ENCODE measurements around the gene ITSN2. TPM values are rescaled to one million over a fixed set of nuclear protein-coding genes. Genes with fewer than 3 reads are reported as not detected.
"Not testable (repeated sequence)": the region's sequence is repeated elsewhere in the genome, so short reads cannot be mapped to it uniquely, and the experiment has no call there.

The ITSN2 gene
- polyA plus RNA-seq, 1 experiment, result 16.3 TPM

GRCh38 chr2:24343225-24343882 is 17.0 kb downstream of the ITSN2 start:
- no peak overlapping the region for H3K4me3 ChIP-seq (ENCODE audit: low read depth, low read length)
- CTCF ChIA-PET, result no interaction called here
- no peaks in the 10 kb centered on the region for H3K36me3 ChIP-seq (ENCODE audit: control insufficient read depth, insufficient read depth, low read length)
- TF ChIP-seq CTCF (IDR thresholded peaks at IDR 0.05; ENCODE audit: insufficient read depth, low read depth, low read length), result no peak
- no peak for DNase-seq (ENCODE audit: low read depth)
- POLR2A ChIA-PET, result no interaction called here
- H3K27me3 ChIP-seq (ENCODE audit: control insufficient read depth, insufficient read depth, low read length), result no peaks in the 10 kb centered on the region

DNA sequence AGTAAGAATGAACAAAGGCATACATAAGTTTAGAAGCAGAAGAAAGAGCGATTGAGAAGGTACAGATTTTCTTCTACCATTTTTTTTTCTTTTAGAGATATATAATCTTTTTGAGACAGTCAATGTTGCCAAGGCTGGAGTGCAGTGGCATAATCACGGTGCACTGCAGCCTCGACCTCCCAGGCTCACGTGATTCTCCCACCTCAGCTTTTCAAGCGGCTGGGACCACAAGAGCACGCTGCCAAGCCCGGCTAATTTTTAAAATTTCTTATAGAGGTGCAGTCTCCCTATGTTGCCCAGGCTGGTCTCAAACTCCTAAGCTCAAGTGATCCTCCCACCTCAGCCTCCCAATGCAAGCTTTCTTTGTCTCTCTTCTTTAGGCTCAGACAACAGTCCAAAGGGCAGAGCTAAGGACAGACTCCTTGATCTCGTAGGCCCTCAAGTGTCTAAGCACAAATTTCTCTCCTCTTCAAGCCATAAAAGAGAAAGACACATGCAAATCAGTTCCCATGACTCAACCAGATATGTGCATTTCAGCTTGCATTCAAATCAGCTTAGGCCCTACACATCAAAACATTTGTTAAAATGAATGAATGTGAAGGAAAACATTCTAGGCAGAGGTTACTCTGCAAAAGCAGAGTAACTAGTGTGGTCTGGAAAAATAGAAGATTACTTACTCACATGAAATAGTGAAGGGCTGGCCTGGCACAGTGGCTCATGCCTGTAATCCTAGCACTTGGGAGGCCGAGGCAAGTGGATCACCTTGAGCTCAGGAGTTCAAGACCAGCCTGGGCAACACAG is 18.0 kb downstream of the ITSN2 start:
- no peak for DNase-seq (ENCODE audit: low read depth)
- no peak overlapping the region for H3K4me3 ChIP-seq (ENCODE audit: low read depth, low read length)
- TF ChIP-seq CTCF (IDR thresholded peaks at IDR 0.05; ENCODE audit: insufficient read depth, low read depth, low read length), result no peak
- POLR2A ChIA-PET, result no interaction called here
- no peaks in the 10 kb centered on the region for H3K27me3 ChIP-seq (ENCODE audit: control insufficient read depth, insufficient read depth, low read length)
- CTCF ChIA-PET, result no interaction called here
- no peaks in the 10 kb centered on the region for H3K36me3 ChIP-seq (ENCODE audit: control insufficient read depth, insufficient read depth, low read length)

DNA sequence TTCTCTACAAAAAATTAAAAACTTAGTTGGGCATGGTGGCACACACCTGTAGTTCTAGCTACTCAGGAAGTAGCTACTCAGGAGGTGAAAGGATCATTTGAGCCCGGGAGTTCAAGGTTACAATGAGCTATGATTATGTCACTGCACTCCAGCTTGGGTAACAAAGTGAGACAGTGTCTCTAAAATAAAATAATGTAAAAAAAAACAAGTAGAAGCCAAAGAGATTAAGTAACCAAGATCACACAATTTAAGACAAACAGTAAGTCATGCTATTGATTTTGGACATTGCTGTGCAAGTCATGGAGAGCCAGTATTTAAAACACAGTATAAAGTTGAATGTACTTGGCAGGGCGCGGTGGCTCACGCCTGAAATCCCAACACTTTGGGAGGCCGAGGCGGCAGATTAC is 20.5 kb downstream of the ITSN2 start:
- ChIA-PET CTCF (interaction anchor here (1.0 kb wide), 1 partner anchor 24 kb away, joined by 3 read pairs; no protein-coding TSS in a partner anchor), POLR2A (no interaction called here)
- Histone ChIP-seq H3K4me3 (ENCODE audit: low read depth, low read length) (no peak overlapping the region), H3K27me3 (ENCODE audit: control insufficient read depth, insufficient read depth, low read length) (no peaks in the 10 kb centered on the region), H3K36me3 (ENCODE audit: control insufficient read depth, insufficient read depth, low read length) (no peaks in the 10 kb centered on the region)
- TF ChIP-seq CTCF (IDR thresholded peaks at IDR 0.05; ENCODE audit: insufficient read depth, low read depth, low read length), result no peak
- no peak for DNase-seq (ENCODE audit: low read depth)

DNA sequence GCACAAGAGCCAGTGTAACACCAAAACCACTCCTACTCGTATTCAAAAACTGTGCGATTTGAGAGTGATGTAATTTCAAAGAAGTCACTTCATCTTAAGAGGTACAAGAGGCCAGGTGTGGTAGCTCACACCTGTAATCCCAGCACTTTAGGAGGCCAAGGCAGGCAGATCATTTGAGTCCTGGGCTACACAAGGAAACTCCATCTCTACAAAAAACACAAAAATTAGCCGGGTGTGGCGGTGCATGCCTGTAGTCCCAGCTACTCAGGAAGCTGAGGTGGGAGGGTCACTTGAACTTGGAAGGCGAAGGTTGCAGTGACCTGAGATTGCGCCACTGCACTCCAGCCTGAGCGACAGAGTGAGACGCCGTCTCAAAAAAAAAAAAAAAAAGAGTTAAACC is 21.2 kb downstream of the ITSN2 start:
- H3K4me3 ChIP-seq (ENCODE audit: low read depth, low read length); POLR2A ChIA-PET; DNase-seq (ENCODE audit: low read depth); H3K27me3 ChIP-seq (ENCODE audit: control insufficient read depth, insufficient read depth, low read length); H3K36me3 ChIP-seq (ENCODE audit: control insufficient read depth, insufficient read depth, low read length): not testable (repeated sequence)
- CTCF ChIA-PET, result interaction anchor here (1.0 kb wide), 1 partner anchor 23 kb away, joined by 3 read pairs; no protein-coding TSS in a partner anchor

DNA sequence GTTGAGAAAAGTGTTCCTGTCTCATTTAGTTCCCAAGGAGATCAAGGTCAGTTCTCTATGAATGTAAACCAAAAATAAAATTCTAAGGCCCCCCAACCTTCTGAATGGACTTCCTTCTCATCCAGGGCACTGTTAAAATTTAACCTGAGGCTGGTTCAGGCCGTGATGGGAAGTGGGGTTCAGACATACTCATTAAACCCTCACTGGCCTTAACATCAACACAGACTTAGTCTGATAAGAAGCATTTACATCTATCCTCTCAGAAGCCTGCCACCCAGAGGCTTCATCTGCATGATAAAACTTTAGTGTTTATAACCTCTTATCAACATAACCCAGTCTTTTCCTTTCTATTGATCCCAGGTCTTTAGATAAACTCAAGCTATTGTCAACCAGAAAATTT is 22.4 kb downstream of the ITSN2 start:
- no peaks in the 10 kb centered on the region for H3K27me3 ChIP-seq (ENCODE audit: control insufficient read depth, insufficient read depth, low read length)
- no peak for TF ChIP-seq CTCF (IDR thresholded peaks at IDR 0.05; ENCODE audit: insufficient read depth, low read depth, low read length)
- H3K36me3 ChIP-seq (ENCODE audit: control insufficient read depth, insufficient read depth, low read length), result no peaks in the 10 kb centered on the region
- POLR2A ChIA-PET, result no interaction called here
- no peak overlapping the region for H3K4me3 ChIP-seq (ENCODE audit: low read depth, low read length)
- DNase-seq (ENCODE audit: low read depth), result no peak
- CTCF ChIA-PET, result no interaction called here

Data from BJ (cell line).